T-helper 2 cell treated with Interferon-gamma antibody and Interleukin-4, amounts not matched to agents 100 ng/mL and 5 ng/mL, for 36 hours (primary cell): ENCODE results near the gene TRANK1. TPM values are rescaled to one million over a fixed set of nuclear protein-coding genes. Genes with fewer than 3 reads are reported as not detected.
"Not testable (repeated sequence)": the region's sequence is repeated elsewhere in the genome, so short reads cannot be mapped to it uniquely, and the experiment has no call there.

Experiments
- intact Hi-C: fragments of 100-400 bp; cut with micrococcal nuclease; formaldehyde crosslinking; loops from one replicate; pipeline ENCODE4 v1.15.1; 2023
- total RNA-seq: library from RNA; stranded (reverse); gene quantifications from 2 replicates; pipeline ENCODE4 v1.2.3, GENCODE V29; 2022

The TRANK1 gene
- total RNA-seq, 1 donor from 2014 or later, result 35.4 TPM

DNA sequence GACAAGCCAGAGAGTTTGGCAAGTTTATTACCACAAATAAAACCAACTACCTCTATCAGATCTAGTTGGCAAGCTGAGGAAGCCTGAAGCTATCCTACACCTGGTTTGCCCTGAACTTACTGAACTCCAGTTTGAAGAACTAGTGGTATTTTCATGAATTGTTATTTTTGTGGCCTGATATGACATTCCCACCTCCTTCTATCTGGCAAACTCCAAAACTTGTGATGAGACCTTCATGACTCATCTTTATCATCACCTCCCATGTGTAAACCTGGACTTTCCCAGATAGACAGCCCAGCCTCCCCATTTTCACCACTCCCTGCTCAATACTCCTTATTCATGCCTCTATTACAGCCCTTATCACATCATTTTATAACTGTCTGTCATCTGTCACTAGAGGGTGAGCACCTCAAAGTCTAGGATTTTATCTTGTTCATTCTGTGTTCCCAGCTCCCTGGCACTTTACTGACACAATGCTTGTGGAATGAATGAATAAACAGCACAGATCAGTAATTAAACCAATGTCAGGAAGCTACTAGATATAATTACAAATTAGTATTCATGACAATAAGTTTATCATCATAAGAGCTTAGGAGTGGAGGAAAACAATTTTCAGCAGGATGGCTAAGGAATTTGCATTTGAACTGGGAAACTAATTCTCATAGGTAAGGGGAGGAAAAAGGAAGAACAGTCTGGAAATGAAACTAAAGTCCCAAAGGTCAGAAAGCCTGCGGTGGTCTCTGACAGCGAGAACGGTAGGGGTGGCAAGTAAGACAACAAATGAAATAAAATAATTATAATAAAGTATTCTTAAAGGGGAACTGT, 13.2 kb upstream of the TRANK1 start:
- intact Hi-C loops, result loop anchor here (1.0 to 2.0 kb wide), 5 partner anchors 45 to 229 kb away; no protein-coding TSS in a partner anchor

- intact Hi-C loops, result no loop called here
Measured at GRCh38 chr3:36957063-36957462, 12.2 kb upstream of the TRANK1 start.

DNA sequence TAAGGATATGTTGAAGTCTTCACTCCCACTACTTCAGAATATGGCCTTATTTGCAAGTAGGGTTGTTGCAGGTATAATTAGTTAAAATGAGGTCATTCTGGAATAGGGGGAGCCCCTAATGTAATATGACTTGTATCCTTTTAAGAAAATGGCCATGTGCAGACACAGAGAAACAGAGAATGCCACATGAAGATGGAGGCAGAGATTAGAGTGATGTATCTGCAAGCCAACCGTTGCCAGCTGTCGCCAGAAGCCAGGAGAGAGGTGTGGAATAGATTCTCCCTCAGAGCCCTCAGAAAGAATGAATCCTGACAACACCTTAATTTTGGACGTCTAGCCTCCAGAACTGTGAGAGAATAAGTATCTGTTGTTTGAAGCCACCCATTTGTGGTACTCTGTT, 11.3 kb upstream of the TRANK1 start:
- intact Hi-C loops, result no loop called here

DNA sequence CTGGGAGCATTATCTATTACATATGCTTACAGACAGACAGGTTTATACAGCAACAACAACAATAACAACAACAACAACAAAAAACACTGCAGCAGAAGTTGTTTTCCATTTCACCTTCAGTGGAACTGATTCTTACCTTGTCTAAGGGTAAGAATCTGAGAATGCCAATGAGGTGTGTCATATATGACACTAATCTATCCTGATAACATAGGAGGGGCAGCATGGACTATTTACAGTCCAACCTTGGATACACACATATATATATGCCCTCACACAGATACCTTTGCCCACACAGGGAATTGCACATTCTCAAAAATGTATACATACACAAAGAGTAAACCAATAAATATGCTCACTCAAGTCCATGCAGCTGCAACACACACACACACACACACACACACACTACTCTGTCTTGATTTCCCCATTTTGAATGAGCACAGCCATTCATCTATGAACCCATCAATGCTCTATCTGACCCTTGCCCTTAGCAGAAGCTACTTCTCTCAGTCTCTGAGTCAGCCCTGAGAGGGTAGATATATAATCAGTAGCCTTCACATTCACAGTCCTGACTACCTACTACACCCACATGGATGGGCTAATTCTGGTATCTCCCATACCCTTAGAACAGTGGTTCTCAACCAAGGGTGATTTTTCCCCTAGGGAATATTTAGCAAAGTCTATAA, 9.7 kb upstream of the TRANK1 start:
- intact Hi-C loops, result no loop called here

GRCh38 chr3:36947814-36948213, 3.0 kb upstream of the TRANK1 start:
- intact Hi-C loops, result not testable (repeated sequence)

GRCh38 chr3:36945333-36945980, 603 bp upstream of the TRANK1 start:
- intact Hi-C loops, result loop anchor here (2.0 kb wide), 1 partner anchor 33 kb away; no protein-coding TSS in a partner anchor

GRCh38 chr3:36944012-36944640, 728 bp downstream of the TRANK1 start:
- intact Hi-C loops, result loop anchor here (1.0 to 2.0 kb wide), 2 partner anchors 31 to 49 kb away; partner anchors contain the start of genes EPM2AIP1 and MLH1

- intact Hi-C loops, result no loop called here
Measured at GRCh38 chr3:36943601-36944000, 1.3 kb downstream of the TRANK1 start.

DNA sequence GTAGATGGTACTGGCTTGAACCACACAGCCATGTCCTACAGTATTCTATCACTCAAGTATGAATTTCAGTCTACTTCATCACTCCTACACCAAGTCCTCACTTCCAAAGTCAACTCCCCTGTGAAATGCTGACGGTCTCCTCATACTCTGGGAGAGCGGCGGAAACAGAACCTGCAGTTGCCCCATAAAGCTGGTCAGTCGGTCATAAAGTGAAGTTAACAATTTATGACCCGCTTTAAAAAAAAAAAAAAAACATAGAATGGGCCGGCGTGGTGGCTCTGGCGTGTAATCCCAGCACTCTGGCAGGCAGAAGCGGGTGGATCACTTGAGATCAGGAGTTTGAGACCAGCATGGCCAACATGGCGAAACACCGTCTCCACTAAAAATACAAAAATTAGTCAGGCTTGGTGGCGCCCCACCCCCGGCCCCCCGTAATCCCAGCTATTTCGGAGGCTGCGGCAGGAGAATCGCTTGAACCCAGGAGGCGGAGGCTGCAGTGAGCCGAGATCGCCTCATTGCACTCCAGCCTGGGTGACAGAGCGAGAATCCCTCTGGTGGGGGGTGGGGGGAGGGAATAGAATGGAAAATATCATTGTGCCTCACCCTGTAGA, 2.1 kb downstream of the TRANK1 start:
- intact Hi-C loops, result no loop called here

DNA sequence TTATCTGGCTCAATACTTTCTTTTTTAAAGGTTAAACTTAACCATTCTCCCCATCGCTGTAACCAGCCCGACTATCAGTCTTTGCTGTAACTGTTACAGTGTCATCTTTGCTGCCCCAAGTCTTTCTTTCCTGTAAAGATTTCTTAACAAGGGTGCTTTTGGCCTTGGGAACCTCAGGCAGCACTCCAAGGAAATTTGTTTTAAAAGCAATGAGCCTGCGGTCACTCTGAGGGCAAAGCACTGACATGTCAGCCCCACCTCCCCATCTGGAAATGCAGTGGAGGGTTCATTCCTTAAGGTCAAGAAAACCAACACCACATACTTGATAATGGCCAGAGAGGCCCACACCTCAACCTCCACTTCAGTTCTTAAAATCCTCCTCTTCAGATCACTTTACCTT, 3.2 kb downstream of the TRANK1 start:
- intact Hi-C loops, result no loop called here

- intact Hi-C loops, result no loop called here
Measured at GRCh38 chr3:36941162-36941561, 3.7 kb downstream of the TRANK1 start.

- intact Hi-C loops, result no loop called here
Measured at GRCh38 chr3:36937492-36937891, 7.4 kb downstream of the TRANK1 start.

DNA sequence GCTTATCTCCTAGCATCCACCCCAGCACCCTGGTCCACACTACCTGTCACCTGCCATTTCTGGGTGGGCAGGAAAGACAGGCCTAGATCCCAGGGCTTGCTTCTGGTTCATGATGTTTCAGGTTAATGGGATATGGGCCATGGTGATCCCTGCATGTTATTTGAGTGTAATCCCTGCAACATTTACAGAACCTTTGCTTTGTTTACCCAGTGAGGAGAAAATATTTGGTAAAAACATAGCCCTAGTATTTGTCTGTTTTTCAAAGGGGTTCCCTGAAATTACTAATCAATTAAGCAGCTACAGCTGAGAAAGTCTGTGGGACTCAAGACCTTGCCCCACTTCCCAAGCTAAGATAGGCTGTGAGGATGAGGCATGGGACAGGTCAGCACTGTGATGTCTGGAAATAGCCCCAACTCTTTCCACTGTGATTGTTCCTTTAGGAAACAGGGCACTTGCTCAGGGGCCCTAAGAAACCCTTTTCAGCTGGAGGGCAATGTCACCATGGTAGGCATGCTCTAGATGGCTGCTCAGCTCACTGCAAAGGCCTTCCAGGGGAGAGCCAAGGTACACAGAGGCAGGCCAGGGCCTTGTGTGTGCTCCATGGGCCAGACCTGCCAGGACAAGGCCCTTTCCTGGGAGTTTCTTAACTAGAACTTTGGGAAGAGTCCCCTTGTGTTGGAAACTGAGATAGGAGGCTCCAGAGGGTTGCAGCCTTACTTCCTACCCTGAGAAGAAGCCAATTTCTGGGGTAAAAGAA, 11.1 kb downstream of the TRANK1 start:
- intact Hi-C loops, result no loop called here

- intact Hi-C loops, result not testable (repeated sequence)
Measured at GRCh38 chr3:36931424-36931823, 13.4 kb downstream of the TRANK1 start.

DNA sequence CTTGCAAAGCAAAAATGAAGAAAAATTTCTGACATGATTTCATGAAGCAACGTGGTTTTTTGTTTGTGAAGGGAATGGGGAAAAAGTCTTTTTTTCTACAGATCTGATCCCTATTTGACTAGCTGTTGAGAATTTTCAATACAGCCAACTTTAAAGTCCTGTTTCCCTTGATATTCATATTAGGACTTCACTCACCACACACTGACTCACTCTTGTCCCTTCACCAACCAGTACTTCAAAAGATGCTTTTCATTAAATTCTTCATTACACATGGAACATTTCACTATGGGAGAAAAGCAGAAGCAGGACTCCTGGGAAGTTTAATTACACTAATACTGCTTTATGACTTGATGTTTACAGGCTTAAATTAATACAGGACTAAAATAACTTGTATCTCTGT, 16.6 kb downstream of the TRANK1 start:
- intact Hi-C loops, result no loop called here

DNA sequence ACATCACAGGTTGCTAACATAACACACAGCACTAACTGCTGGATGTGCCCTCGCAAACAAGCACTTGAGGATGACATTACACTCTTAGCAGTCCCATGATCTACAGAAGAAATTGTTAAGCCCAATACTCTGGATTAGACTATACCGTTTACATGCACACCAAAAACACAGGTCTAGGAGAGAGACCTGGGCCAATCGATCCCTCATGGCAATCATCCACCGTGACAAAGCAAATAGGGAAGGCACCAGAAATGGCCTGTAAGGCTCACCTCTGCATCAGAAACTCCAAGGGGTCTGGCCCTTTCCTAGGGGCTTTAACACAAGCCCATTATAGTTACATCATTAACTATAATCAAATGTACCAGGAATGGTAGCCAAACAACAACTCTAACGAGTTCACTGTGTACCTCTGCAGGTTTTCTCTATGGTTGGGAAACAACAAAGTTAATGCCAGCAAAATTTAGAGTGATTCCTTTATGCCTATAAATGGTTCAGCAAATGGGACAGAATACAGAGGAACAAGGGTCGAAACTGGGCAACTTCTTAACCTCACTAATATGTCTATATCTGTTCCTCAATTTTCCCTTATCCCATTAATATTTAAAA, 18.5 kb downstream of the TRANK1 start:
- intact Hi-C loops, result no loop called here

DNA sequence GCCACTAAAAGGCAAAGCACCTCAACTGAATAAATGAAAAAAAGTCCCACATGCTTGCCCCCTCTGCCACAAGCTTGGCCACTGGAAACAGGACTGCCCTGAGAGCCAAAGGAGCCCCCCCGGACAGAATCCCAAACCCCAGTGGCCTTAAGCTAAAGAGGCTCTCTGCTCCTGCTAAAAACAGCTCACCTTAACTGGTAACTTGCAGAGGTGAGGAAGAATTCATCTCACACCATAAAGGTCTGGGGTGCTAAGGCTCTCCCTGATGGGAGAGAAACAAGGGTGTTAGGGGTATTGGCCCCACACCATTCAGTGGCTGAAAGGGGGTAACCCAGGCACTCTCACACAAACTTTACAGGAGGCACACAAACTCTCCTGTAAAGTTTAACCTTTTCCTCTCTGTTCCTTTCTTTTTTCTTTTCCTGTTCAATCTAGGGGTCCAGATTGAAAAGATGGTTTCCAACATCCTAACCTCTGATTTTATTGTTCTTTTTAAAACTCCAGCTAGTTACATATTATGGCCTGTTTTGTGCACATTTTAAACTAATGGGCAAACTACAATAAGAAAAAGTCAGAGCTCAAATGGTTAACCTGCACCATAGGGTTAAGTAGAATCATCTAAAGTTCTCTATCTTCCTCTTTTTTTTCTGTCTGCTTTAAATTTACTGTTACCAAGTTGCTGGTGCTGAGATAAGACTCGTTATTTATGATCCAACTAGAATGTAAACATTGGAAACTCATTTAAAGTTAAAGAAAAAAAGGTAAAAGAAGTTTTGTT, 19.9 kb downstream of the TRANK1 start:
- intact Hi-C loops, result no loop called here

DNA sequence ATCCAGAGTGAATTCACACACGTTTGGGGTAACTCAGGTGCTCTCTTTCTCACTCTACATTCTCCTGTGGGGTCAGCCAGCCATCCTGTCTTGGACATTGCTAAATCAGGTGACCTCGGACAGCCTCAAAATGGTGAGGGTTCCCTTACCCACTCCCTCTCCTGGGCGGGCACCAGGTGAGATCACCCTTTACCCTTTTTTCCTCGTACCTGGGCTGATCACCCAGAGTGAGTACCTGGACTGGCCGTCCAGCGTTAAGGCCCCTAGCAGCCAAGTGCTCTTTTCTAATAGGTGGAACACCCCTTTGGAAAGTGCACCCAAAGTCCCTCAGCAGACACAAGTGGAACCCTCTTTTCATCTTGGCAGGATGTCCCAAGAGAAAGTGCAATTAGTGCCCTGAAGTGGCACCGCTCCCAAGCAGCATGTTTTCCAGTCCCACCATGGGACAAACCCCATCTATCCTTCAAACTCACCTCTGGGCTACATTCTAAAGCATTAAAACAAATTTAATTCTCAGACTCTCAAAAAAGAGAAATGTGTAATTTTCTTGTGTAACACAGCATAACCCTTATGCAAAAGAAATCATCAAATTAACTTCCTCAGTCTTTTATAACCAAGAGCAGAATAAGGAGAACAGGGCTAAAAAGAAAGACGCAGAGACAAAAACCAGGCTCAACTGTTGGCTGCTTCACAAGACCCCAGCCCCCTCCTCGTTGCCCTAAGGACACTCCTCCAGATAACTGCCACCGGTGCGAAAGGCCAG, 20.7 kb downstream of the TRANK1 start:
- intact Hi-C loops, result no loop called here
